ENCODE measurements around the gene KIAA0040.

The KIAA0040 gene

DNA sequence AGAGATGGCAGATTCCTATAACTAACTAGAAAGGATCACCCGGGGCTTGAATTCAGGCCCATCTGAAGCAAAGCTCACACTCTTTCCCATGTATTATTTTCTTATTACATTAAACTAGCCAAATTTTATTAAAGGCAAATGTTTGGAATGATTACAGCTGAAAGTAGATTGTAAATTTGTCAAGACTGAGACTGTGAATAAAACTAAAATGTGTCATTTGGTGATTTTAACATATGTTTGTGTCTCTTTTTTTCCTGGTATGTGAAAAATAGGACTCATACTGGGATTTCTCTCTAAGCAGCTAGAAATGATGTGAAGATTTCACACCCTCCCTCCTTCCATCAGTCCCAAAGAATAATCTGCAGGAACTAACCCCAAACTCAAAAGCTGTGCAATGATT lies 19.1 kb upstream of the KIAA0040 start:
- TF ChIP-seq, protein P1, sequence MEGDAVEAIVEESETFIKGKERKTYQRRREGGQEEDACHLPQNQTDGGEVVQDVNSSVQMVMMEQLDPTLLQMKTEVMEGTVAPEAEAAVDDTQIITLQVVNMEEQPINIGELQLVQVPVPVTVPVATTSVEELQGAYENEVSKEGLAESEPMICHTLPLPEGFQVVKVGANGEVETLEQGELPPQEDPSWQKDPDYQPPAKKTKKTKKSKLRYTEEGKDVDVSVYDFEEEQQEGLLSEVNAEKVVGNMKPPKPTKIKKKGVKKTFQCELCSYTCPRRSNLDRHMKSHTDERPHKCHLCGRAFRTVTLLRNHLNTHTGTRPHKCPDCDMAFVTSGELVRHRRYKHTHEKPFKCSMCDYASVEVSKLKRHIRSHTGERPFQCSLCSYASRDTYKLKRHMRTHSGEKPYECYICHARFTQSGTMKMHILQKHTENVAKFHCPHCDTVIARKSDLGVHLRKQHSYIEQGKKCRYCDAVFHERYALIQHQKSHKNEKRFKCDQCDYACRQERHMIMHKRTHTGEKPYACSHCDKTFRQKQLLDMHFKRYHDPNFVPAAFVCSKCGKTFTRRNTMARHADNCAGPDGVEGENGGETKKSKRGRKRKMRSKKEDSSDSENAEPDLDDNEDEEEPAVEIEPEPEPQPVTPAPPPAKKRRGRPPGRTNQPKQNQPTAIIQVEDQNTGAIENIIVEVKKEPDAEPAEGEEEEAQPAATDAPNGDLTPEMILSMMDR (IDR thresholded peaks at IDR 0.05; ENCODE audit: control extremely low read depth, extremely low read depth, low read depth, missing control alignments), result no peak
- no peak for DNase-seq (ENCODE audit: extremely low spot score)
- CTCF ChIA-PET, result interaction anchor here (1.1 to 1.7 kb wide), 3 partner anchors 11 to 56 kb away, joined by 3 to 6 read pairs (median 3); no protein-coding TSS in a partner anchor
- POLR2A ChIA-PET, result no interaction called here

DNA sequence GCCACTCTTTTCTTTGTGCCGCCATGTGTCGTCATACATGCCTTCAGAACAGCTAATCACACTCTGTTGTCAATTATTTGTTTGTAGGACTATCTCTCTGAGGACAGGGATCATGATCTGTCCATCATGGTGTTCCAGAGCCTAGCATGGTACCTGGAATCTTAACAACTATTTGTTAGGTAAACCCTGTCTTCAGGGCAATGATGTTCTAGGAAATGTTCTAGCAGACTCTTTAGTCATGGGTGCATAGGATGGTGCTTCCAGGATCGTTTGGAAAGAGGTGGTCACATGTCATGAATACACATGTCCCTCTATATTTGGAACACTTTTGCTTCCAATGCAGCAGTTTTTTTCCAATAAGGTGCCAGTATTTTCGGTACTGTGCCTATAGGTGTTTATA lies 18.2 kb upstream of the KIAA0040 start:
- no peak for DNase-seq (ENCODE audit: extremely low spot score)
- ChIA-PET POLR2A (no interaction called here), CTCF (interaction anchor here (1.2 to 2.8 kb wide), 5 partner anchors 9 to 65 kb away, joined by 3 to 10 read pairs (median 7); no protein-coding TSS in a partner anchor)
- TF ChIP-seq, protein P1 (IDR thresholded peaks at IDR 0.05; ENCODE audit: control extremely low read depth, extremely low read depth, low read depth, missing control alignments), result no peak

DNA sequence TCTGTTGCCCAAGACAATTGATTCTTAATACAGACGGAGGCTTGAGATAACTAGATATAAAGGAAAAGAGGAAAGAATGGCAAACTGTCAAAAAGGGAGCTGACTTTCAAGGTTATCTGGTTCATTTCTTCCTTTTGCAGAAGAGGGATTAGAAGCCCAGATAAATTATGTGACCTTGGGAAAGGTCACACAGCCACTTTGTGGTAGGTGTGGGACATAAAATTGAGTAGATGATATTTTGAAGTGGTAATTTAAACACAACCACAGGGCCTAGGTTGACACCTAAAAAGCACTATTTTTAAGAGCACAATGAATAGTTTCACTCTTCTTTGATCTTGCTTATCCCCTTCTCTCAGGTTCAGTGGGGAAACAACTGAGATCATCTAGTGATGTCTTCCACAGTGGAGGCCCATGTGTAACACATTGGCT lies 16.9 kb upstream of the KIAA0040 start:
- ChIA-PET POLR2A (no interaction called here), CTCF (interaction anchor here (0.7 to 2.8 kb wide), 8 partner anchors 8 to 108 kb away, joined by 3 to 10 read pairs (median 4); no protein-coding TSS in a partner anchor)
- no peak for DNase-seq (ENCODE audit: extremely low spot score)
- TF ChIP-seq, protein P1 (IDR thresholded peaks at IDR 0.05; ENCODE audit: control extremely low read depth, extremely low read depth, low read depth, missing control alignments), result no peak

DNA sequence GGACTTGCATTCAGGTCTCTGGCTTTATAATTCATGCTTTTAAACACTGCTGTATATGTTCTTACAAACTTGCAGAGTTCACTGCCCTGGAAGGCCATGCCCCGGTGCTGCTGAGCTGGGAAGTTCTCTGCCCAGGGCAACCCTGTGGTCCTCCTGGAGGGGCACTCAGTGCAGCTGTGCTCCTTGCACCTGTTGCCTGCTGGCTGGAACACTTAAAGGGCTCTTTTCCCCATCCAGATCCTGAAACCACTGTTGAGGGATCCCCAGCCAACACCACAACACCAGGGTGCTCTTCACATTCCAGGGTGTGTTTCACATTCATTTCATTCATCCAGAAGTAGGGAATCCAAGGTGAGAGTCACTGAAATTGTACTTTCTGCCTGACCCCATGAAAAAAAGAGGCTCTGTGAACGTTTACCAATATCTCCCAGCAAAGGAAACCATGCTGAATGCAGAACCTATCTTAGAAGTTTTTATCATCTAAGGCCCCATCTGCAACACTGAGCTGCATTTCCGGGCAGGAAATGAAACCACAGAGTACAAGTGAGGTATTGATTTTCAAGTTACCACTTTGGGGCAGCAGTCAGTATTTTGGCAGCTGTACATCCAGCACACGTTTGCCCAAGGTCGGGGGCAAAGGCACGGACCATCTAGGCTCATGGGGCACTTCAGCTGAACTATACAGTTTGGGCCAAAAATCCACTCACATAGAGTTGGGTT lies 16.4 kb upstream of the KIAA0040 start:
- no peak for DNase-seq (ENCODE audit: extremely low spot score)
- POLR2A ChIA-PET, result interaction anchor here (0.7 kb wide), 1 partner anchor 26 kb away, joined by 3 read pairs; no protein-coding TSS in a partner anchor
- CTCF ChIA-PET, result interaction anchor here (0.7 to 2.8 kb wide), 7 partner anchors 9 to 109 kb away, joined by 3 to 10 read pairs (median 5); no protein-coding TSS in a partner anchor
- TF ChIP-seq, protein P1 (IDR thresholded peaks at IDR 0.05; ENCODE audit: control extremely low read depth, extremely low read depth, low read depth, missing control alignments), result no peak

DNA sequence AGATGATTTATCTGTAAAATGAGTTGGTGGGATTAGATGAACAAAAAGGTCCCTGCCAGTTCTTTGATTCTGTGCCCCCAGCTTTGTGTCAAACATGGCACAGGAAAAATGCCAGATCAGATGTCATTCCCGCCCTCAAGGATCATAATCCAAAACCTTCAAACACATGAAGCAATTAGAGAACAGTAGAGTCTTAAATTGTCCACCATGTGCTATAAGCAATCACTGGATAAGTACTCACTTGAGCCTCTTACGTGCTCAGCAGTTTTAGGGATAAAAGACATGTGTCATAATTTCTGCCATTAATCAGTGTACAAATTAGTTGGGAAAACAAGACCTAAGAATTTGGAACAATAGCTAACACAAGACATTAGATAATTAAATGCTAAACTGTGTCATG lies 15.4 kb upstream of the KIAA0040 start:
- POLR2A ChIA-PET, result no interaction called here
- no peak for DNase-seq (ENCODE audit: extremely low spot score)
- TF ChIP-seq, protein P1 (IDR thresholded peaks at IDR 0.05; ENCODE audit: control extremely low read depth, extremely low read depth, low read depth, missing control alignments), result no peak
- CTCF ChIA-PET, result interaction anchor here (1.2 to 2.8 kb wide), 3 partner anchors 12 to 53 kb away, joined by 3 to 10 read pairs (median 4); no protein-coding TSS in a partner anchor

DNA sequence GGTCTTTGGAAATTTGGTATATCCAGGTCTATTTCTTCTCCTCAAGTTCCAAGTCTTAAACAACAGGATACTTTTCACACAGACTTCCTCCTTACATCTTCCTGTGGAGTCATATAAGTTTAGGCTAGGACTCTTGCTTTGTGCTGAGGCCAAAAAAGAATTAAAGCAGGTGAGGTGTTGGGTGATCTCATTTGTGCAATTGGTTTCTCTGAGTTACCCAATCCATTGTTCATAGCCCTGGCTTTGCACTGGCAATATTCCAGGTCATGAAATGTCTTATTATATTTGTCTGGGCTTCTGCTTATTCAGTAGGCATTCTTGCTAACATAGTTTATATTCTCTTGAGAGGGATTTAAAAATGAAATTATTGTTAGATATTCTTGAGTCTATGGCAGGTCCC lies 14.1 kb upstream of the KIAA0040 start:
- TF ChIP-seq, protein P1 (IDR thresholded peaks at IDR 0.05; ENCODE audit: control extremely low read depth, extremely low read depth, low read depth, missing control alignments), result no peak
- CTCF ChIA-PET, result interaction anchor here (0.7 to 1.2 kb wide), 3 partner anchors 47 to 59 kb away, joined by 3 to 4 read pairs (median 4); no protein-coding TSS in a partner anchor
- POLR2A ChIA-PET, result no interaction called here
- DNase-seq (ENCODE audit: extremely low spot score), result no peak

All from GM10248 (cell line).